ENCODE data around the gene MMP25.

DNA sequence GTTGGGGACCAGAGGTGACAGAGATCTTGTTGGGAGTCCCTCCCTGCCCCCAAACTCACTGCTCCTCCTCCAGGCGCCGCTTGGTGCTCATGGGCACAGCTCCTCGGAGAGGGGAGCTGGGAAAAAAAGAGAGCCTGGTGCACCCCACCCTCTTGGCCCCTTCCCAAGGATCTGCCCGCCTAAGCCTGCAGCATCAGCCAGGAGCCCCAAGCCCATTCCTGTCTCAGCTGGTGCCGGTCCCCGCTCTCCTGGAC lies 23.0 kb upstream of the MMP25 start:
- TF ChIP-seq, protein P1, sequence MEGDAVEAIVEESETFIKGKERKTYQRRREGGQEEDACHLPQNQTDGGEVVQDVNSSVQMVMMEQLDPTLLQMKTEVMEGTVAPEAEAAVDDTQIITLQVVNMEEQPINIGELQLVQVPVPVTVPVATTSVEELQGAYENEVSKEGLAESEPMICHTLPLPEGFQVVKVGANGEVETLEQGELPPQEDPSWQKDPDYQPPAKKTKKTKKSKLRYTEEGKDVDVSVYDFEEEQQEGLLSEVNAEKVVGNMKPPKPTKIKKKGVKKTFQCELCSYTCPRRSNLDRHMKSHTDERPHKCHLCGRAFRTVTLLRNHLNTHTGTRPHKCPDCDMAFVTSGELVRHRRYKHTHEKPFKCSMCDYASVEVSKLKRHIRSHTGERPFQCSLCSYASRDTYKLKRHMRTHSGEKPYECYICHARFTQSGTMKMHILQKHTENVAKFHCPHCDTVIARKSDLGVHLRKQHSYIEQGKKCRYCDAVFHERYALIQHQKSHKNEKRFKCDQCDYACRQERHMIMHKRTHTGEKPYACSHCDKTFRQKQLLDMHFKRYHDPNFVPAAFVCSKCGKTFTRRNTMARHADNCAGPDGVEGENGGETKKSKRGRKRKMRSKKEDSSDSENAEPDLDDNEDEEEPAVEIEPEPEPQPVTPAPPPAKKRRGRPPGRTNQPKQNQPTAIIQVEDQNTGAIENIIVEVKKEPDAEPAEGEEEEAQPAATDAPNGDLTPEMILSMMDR (IDR thresholded peaks at IDR 0.05; ENCODE audit: insufficient read depth, low read length, poor library complexity, severe bottlenecking) = no peak
- no peak for TF ChIP-seq EZH2phosphoT487 (conservative IDR thresholded peaks at IDR 0.05; ENCODE audit: low read length)
